OCI-LY1 (cell line): ENCODE measurements around the gene NCAPD3.

Experiments used
- H2AFZ ChIP-seq: fragments of 200-600 bp; sonication (generic), shearing (Covaris generic); 2 replicates; pipeline ENCODE4 v1.6.0; 2014; ENCODE audit warnings: antibody characterized with exemption, mild to moderate bottlenecking, low read length
- H3F3A ChIP-seq: fragments of 200-600 bp; sonication (generic), shearing (Covaris generic); 2 replicates; pipeline ENCODE4 v1.6.0; 2014; ENCODE audit warnings: mild to moderate bottlenecking, antibody characterized with exemption, low read length, moderate library complexity; ENCODE audit not compliant: insufficient read depth
- H3K27ac ChIP-seq: fragments of 200-600 bp; sonication (generic); 2 replicates; pipeline ENCODE4 v1.5.1; 2014; ENCODE audit warnings: low read length, mixed run types, mild to moderate bottlenecking, low read depth; ENCODE audit not compliant: poor library complexity, severe bottlenecking
- H3K27me3 ChIP-seq: fragments of 200-600 bp; sonication (generic); 2 replicates; pipeline ENCODE4 v1.6.0; 2014; ENCODE audit warnings: antibody characterized with exemption, mild to moderate bottlenecking, low read length, moderate library complexity; ENCODE audit not compliant: insufficient read depth
- H3K36me3 ChIP-seq: fragments of 200-600 bp; sonication (generic); 2 replicates; pipeline ENCODE4 v1.6.1; 2014; ENCODE audit warnings: mild to moderate bottlenecking, antibody characterized with exemption, low read length, moderate library complexity, mixed read lengths; ENCODE audit not compliant: insufficient read depth
- H3K4me1 ChIP-seq: fragments of 200-600 bp; sonication (generic); 2 replicates; pipeline ENCODE4 v1.5.1; 2014; ENCODE audit warnings: mild to moderate bottlenecking, low read length, moderate library complexity; ENCODE audit not compliant: insufficient read depth, severe bottlenecking
- H3K4me2 ChIP-seq: fragments of 200-600 bp; sonication (generic), shearing (Covaris generic); 2 replicates; pipeline ENCODE4 v1.6.1; 2014; ENCODE audit warnings: low read length
- H3K4me3 ChIP-seq: fragments of 200-600 bp; sonication (generic); 2 replicates; pipeline ENCODE4 v1.5.1; 2014; ENCODE audit warnings: low read length, low read depth, mild to moderate bottlenecking, mixed read lengths; ENCODE audit not compliant: poor library complexity, severe bottlenecking
- H3K79me2 ChIP-seq: fragments of 200-600 bp; shearing (Covaris generic); 2 replicates; pipeline ENCODE4 v1.6.1; 2016; ENCODE audit warnings: mixed run types, low read length, mixed read lengths; ENCODE audit not compliant: insufficient read depth
- H3K9ac ChIP-seq: fragments of 200-600 bp; sonication (generic), shearing (Covaris generic); 2 replicates; pipeline ENCODE4 v1.6.1; 2014; ENCODE audit warnings: mild to moderate bottlenecking, low read length, mixed read lengths
- H3K9me2 ChIP-seq: fragments of 200-600 bp; sonication (generic), shearing (Covaris generic); 2 replicates; pipeline ENCODE4 v1.6.1; 2014; ENCODE audit warnings: low read depth, mild to moderate bottlenecking, low read length, mixed read lengths
- H3K9me3 ChIP-seq: fragments of 200-600 bp; shearing (Covaris generic); 2 replicates; pipeline ENCODE4 v1.6.1; 2014; ENCODE audit warnings: low read length, mixed read lengths
- H4K20me1 ChIP-seq: fragments of 200-600 bp; sonication (generic), shearing (Covaris generic); 2 replicates; pipeline ENCODE4 v1.6.0; 2016; ENCODE audit warnings: mild to moderate bottlenecking, low read length; ENCODE audit not compliant: insufficient read depth
- EZH2 ChIP-seq: fragments of 200-600 bp; sonication (generic), shearing (Covaris generic); IDR thresholded peaks from 2 replicates; pipeline ENCODE4 v1.8.0; 2017; ENCODE audit warnings: borderline replicate concordance, mixed run types, mild to moderate bottlenecking, antibody characterized with exemption, low read length, moderate library complexity, mixed read lengths
- TF ChIP-seq, protein P1 (sequence below): fragments of 200-600 bp; sonication (generic), shearing (Covaris generic); IDR thresholded peaks from 2 replicates; pipeline ENCODE4 v1.5.1; 2017; ENCODE audit warnings: mild to moderate bottlenecking, antibody characterized with exemption, low read length, moderate library complexity, mixed read lengths

Gene NCAPD3

DNA sequence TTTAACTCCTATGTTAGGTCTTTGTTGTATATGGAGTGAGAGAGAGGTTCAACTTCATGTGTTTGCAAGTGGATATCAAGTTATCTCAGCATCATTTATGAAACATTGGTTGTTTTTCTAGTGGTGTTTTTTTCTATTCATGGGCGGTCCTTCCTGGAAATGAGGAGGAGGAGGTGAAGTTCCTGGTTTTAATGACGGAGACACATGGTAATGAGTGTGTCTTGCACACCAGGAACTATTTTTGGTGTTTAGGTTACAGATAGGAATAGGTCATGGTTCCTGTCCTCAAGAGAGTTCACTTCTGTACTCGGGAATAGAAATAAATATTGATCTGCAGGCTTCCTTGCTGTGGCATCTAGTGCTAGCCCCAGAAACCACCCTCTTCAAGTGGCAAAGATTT lies 80.0 kb downstream of the NCAPD3 start:
- no peak for TF ChIP-seq EZH2
- TF ChIP-seq, protein P1, sequence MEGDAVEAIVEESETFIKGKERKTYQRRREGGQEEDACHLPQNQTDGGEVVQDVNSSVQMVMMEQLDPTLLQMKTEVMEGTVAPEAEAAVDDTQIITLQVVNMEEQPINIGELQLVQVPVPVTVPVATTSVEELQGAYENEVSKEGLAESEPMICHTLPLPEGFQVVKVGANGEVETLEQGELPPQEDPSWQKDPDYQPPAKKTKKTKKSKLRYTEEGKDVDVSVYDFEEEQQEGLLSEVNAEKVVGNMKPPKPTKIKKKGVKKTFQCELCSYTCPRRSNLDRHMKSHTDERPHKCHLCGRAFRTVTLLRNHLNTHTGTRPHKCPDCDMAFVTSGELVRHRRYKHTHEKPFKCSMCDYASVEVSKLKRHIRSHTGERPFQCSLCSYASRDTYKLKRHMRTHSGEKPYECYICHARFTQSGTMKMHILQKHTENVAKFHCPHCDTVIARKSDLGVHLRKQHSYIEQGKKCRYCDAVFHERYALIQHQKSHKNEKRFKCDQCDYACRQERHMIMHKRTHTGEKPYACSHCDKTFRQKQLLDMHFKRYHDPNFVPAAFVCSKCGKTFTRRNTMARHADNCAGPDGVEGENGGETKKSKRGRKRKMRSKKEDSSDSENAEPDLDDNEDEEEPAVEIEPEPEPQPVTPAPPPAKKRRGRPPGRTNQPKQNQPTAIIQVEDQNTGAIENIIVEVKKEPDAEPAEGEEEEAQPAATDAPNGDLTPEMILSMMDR, result no peak

DNA sequence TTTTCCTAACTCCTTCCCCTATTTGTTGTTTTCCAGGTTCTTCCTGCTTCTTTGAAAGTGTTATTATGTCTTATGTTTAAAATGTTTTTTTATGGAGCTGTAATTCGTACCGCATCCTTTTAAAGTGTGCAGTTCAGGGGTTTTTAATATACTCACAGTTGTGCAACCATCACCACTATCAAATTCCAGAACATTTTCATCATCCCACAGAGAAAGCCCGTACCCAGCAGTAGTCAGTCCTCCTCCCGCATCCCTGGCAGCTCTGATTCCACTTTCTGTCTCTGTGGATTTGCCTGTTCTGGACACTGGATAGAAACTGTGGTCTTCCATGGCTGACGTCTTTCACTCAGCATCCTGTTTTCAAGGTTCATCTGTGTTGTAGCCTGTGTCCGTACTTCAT lies 81.2 kb downstream of the NCAPD3 start:
- Histone ChIP-seq H3K9ac (no peak overlapping the region), H3K79me2 (no peaks in the 10 kb centered on the region), H3K27me3 (no peaks in the 10 kb centered on the region), H2AFZ (no peak overlapping the region), H3K4me2 (no peak overlapping the region), H3K4me3 (no peak overlapping the region), H3K9me2 (no peaks in the 10 kb centered on the region), H3K4me1 (no peaks in the 10 kb centered on the region), H3K9me3 (no peaks in the 10 kb centered on the region), H3K27ac (no peak overlapping the region), H4K20me1 (no peaks in the 10 kb centered on the region), H3F3A (no peaks in the 10 kb centered on the region), H3K36me3 (no peaks in the 10 kb centered on the region; the same call in 1 of the 2 replicates)
- TF ChIP-seq EZH2, result no peak
- TF ChIP-seq, protein P1, result no peak

More for the DNA sequence above, 80.0 kb downstream of the NCAPD3 start:
- Histone ChIP-seq H3K79me2 (no peaks in the 10 kb centered on the region), H3K27me3 (no peaks in the 10 kb centered on the region), H4K20me1 (no peaks in the 10 kb centered on the region), H3K27ac (no peak overlapping the region), H3F3A (no peaks in the 10 kb centered on the region), H2AFZ (no peak overlapping the region), H3K4me3 (no peak overlapping the region), H3K9me3 (no peaks in the 10 kb centered on the region), H3K9ac (no peak overlapping the region), H3K4me2 (no peak overlapping the region), H3K36me3 (no peaks in the 10 kb centered on the region; the same call in 1 of the 2 replicates), H3K9me2 (no peaks in the 10 kb centered on the region), H3K4me1 (no peaks in the 10 kb centered on the region)

DNA sequence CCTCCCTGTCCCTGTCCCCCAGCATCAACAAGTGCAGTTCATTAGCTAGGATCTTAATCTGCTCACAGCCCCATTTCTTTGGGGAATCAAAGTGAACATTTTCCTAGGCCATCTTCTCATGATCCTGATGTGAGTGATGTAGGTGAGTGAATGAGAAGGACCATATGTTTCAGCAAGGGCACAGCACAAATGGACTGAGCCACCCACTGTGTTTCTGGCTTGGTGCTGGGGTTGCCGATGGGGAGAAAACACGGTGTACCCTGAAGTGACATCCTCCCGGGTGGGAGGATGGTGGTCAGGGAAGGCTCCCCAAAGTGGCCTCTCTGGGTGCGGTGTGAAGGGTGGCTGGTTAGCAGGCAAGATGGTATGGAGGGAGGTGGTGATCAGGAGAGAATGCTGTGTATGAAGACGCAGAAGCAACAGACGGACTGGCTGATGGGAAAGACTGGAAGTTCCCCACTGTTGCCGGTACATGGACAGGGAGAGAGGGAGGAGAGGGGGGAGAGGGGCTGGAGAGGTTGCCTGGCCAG lies 82.7 kb downstream of the NCAPD3 start:
- H3F3A ChIP-seq, result no peaks in the 10 kb centered on the region
- no peak overlapping the region for H3K27ac ChIP-seq
- H3K36me3 ChIP-seq, result no peaks in the 10 kb centered on the region; the same call in 1 of the 2 replicates
- no peak for TF ChIP-seq EZH2
- TF ChIP-seq, protein P1, result no peak
- H3K4me2 ChIP-seq, result no peak overlapping the region
- no peaks in the 10 kb centered on the region for H4K20me1 ChIP-seq
- H3K79me2 ChIP-seq, result no peaks in the 10 kb centered on the region
- no peaks in the 10 kb centered on the region for H3K9me3 ChIP-seq
- H3K4me1 ChIP-seq, result no peaks in the 10 kb centered on the region
- H3K27me3 ChIP-seq, result no peaks in the 10 kb centered on the region
- no peak overlapping the region for H3K9ac ChIP-seq
- no peak overlapping the region for H2AFZ ChIP-seq
- no peaks in the 10 kb centered on the region for H3K9me2 ChIP-seq
- no peak overlapping the region for H3K4me3 ChIP-seq
